Peyer's patch (tissue), 4 donors: ENCODE results near the gene AGAP1.

Experiments used
- POLR2A ChIP-seq, 2 donors: fragments of 450-650 bp; IDR thresholded peaks; one replicate each; pipeline ENCODE4 v1.5.1; 2017; ENCODE audit warnings: antibody characterized with exemption in 2 of 2, mild to moderate bottlenecking in 2 of 2, moderate library complexity in 2 of 2
- TF ChIP-seq, protein P1 (sequence below), 6 experiments: fragments of 450-650 bp in 4 of 6; fragments of 200-600 bp in 2 of 6; sonication (generic) in 1 of 6; IDR thresholded peaks; one replicate each; pipeline ENCODE4 v1.5.1; 2017 to 2019; ENCODE audit warnings: antibody characterized with exemption in 6 of 6, mild to moderate bottlenecking in 3 of 6, moderate library complexity in 1 of 6

GRCh38 chr2:235780401-235780800 is 286.6 kb downstream of the AGAP1 start:
- no peak for TF ChIP-seq POLR2A (IDR thresholded peaks at IDR 0.05)
- TF ChIP-seq, protein P1, sequence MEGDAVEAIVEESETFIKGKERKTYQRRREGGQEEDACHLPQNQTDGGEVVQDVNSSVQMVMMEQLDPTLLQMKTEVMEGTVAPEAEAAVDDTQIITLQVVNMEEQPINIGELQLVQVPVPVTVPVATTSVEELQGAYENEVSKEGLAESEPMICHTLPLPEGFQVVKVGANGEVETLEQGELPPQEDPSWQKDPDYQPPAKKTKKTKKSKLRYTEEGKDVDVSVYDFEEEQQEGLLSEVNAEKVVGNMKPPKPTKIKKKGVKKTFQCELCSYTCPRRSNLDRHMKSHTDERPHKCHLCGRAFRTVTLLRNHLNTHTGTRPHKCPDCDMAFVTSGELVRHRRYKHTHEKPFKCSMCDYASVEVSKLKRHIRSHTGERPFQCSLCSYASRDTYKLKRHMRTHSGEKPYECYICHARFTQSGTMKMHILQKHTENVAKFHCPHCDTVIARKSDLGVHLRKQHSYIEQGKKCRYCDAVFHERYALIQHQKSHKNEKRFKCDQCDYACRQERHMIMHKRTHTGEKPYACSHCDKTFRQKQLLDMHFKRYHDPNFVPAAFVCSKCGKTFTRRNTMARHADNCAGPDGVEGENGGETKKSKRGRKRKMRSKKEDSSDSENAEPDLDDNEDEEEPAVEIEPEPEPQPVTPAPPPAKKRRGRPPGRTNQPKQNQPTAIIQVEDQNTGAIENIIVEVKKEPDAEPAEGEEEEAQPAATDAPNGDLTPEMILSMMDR (IDR thresholded peaks at IDR 0.05), result no peak
